Measurements from ENCODE around the gene ATP2C2. TPM values are rescaled to one million over a fixed set of nuclear protein-coding genes. Genes with fewer than 3 reads are reported as not detected.

Gene ATP2C2
- total RNA-seq, 1 experiment from 2014 or later = 4.0 TPM

DNA sequence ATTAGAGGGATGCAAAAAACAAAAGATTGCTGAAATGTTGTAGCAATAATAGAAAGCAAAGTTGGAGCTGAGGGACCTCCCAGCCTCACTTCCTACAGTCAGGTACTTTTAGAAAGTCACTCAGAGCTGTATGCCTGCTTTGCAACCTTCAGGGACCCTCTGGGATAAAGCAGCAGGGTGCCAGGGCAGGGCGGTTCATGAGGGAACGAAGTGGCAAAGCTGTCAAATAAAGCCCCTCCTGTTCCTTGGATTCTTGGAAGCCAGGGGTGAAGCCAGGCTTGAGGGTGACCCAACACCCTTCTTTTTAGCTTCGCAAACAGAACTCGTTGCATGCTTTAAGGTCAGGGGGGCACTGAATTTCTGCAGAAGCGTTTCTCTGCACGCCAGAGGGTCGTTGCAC is 767 bp downstream of the ATP2C2 start:
- no peak for DNase-seq

More for the DNA sequence above, 767 bp downstream of the ATP2C2 start:
- no peak overlapping the region for H3K23ac ChIP-seq (ENCODE audit: insufficient read length, low read depth, low read length)
- TF ChIP-seq CTCF (conservative IDR thresholded peaks at IDR 0.05) = no peak
- no peak overlapping the region for H3K4ac ChIP-seq (ENCODE audit: low read depth, low read length)
- H3K4me1 Mint-ChIP-seq = peaks cover 16 to 32% of the 10 kb centered on the region in 2 experiments
- no peaks in the 10 kb centered on the region for H3K79me2 ChIP-seq (ENCODE audit: insufficient read depth, low read length)
- H3K4me1 ChIP-seq (ENCODE audit: insufficient read depth, low read length) = peaks cover 11% of the 10 kb centered on the region; the same call in 1 of the 2 replicates
- H3K27me3 ChIP-seq (ENCODE audit: insufficient read depth, low read length) = no peaks in the 10 kb centered on the region; the same call in 1 of the 2 replicates
- no peak overlapping the region for H3K27ac Mint-ChIP-seq
- H3K36me3 Mint-ChIP-seq (ENCODE audit: insufficient read depth in 1 of 3, low read depth in 3 of 3) = no peaks in the 10 kb centered on the region
- H2BK20ac ChIP-seq (ENCODE audit: low read depth, low read length, poor library complexity, severe bottlenecking) = no peak overlapping the region
- H2BK120ac ChIP-seq (ENCODE audit: low read depth, low read length, poor library complexity, severe bottlenecking) = no peak overlapping the region
- peaks cover 49% of the 10 kb centered on the region for H3K27me3 Mint-ChIP-seq (ENCODE audit: low read depth)
- no peak overlapping the region for H4K91ac ChIP-seq (ENCODE audit: insufficient read length, low read depth, low read length)
- H2BK12ac ChIP-seq (ENCODE audit: insufficient read length, low read depth, low read length) = no peak overlapping the region
- H2AFZ ChIP-seq (ENCODE audit: low read length) = no peak overlapping the region
- no peaks in the 10 kb centered on the region for H3K9me3 ChIP-seq (ENCODE audit: control insufficient read depth, low read depth, low read length)
- H4K8ac ChIP-seq (replicated peaks; ENCODE audit: insufficient read length, low read depth, low read length) = no peak overlapping the region
- H3K4me2 ChIP-seq (ENCODE audit: insufficient read depth, insufficient read length, low read length) = peak overlapping the region; percentile 60
- H3K9ac ChIP-seq (ENCODE audit: extremely low read depth, insufficient read length, low read length) = no peak overlapping the region
- peak overlapping the region; percentile 74 to 89 for H3K4me3 Mint-ChIP-seq
- no peak overlapping the region for H3K56ac ChIP-seq (ENCODE audit: insufficient read length, low read depth, low read length)
- no peaks in the 10 kb centered on the region for H4K20me1 ChIP-seq (ENCODE audit: control insufficient read depth, insufficient read depth, insufficient read length)
- no peaks in the 10 kb centered on the region for H3K9me3 Mint-ChIP-seq
- peaks cover 8% of the 10 kb centered on the region for H3K23me2 ChIP-seq (ENCODE audit: insufficient read length, low read depth, low read length, poor library complexity, severe bottlenecking)
- no peaks in the 10 kb centered on the region for H3K79me1 ChIP-seq (ENCODE audit: insufficient read depth, low read depth, low read length, poor library complexity, severe bottlenecking)
- H2AK5ac ChIP-seq (ENCODE audit: insufficient read length, low read length) = no peak overlapping the region
- H3T11ph ChIP-seq (ENCODE audit: low read length) = no peak overlapping the region
- H3K18ac ChIP-seq (ENCODE audit: insufficient read length, low read depth, low read length) = no peak overlapping the region
- H3K14ac ChIP-seq (ENCODE audit: insufficient read depth, low read length) = no peak overlapping the region
- no peak overlapping the region for H3K27ac ChIP-seq (ENCODE audit: insufficient read length, low read depth, low read length)
- H2BK5ac ChIP-seq (ENCODE audit: insufficient read length, low read length) = no peak overlapping the region
- no peak overlapping the region for H2BK15ac ChIP-seq (ENCODE audit: low read depth, low read length)
- no CpG with 5 or more reads among the region's 7 CpGs for WGBS (ENCODE audit: extremely low coverage, insufficient read length, low lambda C conversion rate)
- H4K5ac ChIP-seq (ENCODE audit: insufficient read length, low read depth, low read length) = no peak overlapping the region

Data from H9 (cell line).